H1 (cell line): ENCODE data around the gene MYRIP. TPM values are rescaled to one million over a fixed set of nuclear protein-coding genes. Genes with fewer than 3 reads are reported as not detected.

ENCODE experiments used
- CTCF ChIA-PET: fragments of 300-600 bp; sonication (Branson Sonifier 250); formaldehyde crosslinking; loops from one replicate; lab custom pipeline; 2021; ENCODE audit not compliant: partially characterized antibody; lab: Charles Lee
- POLR2A ChIA-PET: fragments of 300-600 bp; sonication (Branson Sonifier 250); formaldehyde crosslinking; loops from one replicate; lab custom pipeline; 2021; ENCODE audit warnings: inconsistent platforms; ENCODE audit not compliant: partially characterized antibody; lab: Charles Lee
- DNase-seq, 2 experiments: peaks; one replicate each; pipeline versions ENCODE4 v3.0.0 to v3.0.0-alpha.2; 2010 to 2022; ENCODE audit warnings: low spot score in 2 of 2, low read depth in 1 of 2, mixed read lengths in 1 of 2
- FAIRE-seq: peaks from 2 replicates; lab custom pipeline; 2011; peaks lifted over from hg19 to GRCh38; lab: Jason Lieb, UNC
- H2AFZ ChIP-seq: 2 replicates; pipeline ENCODE4 v1.8.1; 2012; ENCODE audit warnings: low read length, inconsistent platforms
- H2AK5ac ChIP-seq: 2 replicates; pipeline ENCODE4 v1.6.1; 2013; ENCODE audit warnings: low read depth, low read length
- H2BK120ac ChIP-seq: replicated peaks from 2 replicates; pipeline ENCODE3; 2013; ENCODE audit warnings: low read depth, low read length, inconsistent platforms
- H2BK12ac ChIP-seq: 2 replicates; pipeline ENCODE4 v1.6.1; 2013; ENCODE audit warnings: low read depth, low read length
- H2BK15ac ChIP-seq: 2 replicates; pipeline ENCODE4 v1.6.1; 2013; ENCODE audit warnings: low read length
- H2BK20ac ChIP-seq: 2 replicates; pipeline ENCODE4 v1.6.1; 2013; ENCODE audit warnings: low read length
- H2BK5ac ChIP-seq: 2 replicates; pipeline ENCODE4 v1.6.1; 2013; ENCODE audit warnings: low read depth, low read length
- H3K14ac ChIP-seq: 2 replicates; pipeline ENCODE4 v1.6.1; 2013; ENCODE audit warnings: inconsistent platforms; ENCODE audit not compliant: insufficient read length
- H3K18ac ChIP-seq: 2 replicates; pipeline ENCODE4 v1.6.1; 2013; ENCODE audit warnings: low read length; ENCODE audit errors: extremely low read depth
- H3K23ac ChIP-seq: 2 replicates; pipeline ENCODE4 v1.6.1; 2013; ENCODE audit warnings: inconsistent platforms; ENCODE audit not compliant: insufficient read length
- H3K23me2 ChIP-seq: 2 replicates; pipeline ENCODE4 v1.6.1; 2013; ENCODE audit warnings: low read depth, low read length
- H3K27ac ChIP-seq: 2 replicates; pipeline ENCODE4 v1.6.1; 2011; ENCODE audit warnings: low read depth, low read length, inconsistent platforms
- H3K27me3 ChIP-seq, 4 experiments: replicated peaks in 1 of 4; 1 replicate in 1 of 4; 2 replicates in 3 of 4; pipeline versions ENCODE4 v1.6.1 to v1.8.1; 2011 to 2013; ENCODE audit warnings: low read length in 3 of 4, mild to moderate bottlenecking in 3 of 4, inconsistent platforms in 2 of 4, mixed read lengths in 2 of 4, moderate library complexity in 1 of 4; ENCODE audit not compliant: control insufficient read depth in 3 of 4, insufficient read depth in 3 of 4; ENCODE audit errors: extremely low read depth in 1 of 4
- H3K36me3 ChIP-seq, 4 experiments: 2 replicates each; pipeline versions ENCODE4 v1.6.1 to v1.8.1; 2011 to 2013; ENCODE audit warnings: mild to moderate bottlenecking in 4 of 4, low read length in 3 of 4, moderate library complexity in 2 of 4, control low read depth in 1 of 4, inconsistent platforms in 1 of 4; ENCODE audit not compliant: insufficient read depth in 4 of 4, control insufficient read depth in 2 of 4
- H3K4ac ChIP-seq: replicated peaks from 2 replicates; pipeline ENCODE3; 2013; ENCODE audit warnings: low read length, low read depth, mixed read lengths, inconsistent platforms; ENCODE audit not compliant: insufficient read length
- H3K4me1 ChIP-seq, 4 experiments: replicated peaks in 1 of 4; 1 replicate in 1 of 4; 2 replicates in 3 of 4; pipeline versions ENCODE4 v1.6.1 to v1.8.1; 2011 to 2013; ENCODE audit warnings: low read length in 3 of 4, inconsistent platforms in 2 of 4, mixed read lengths in 1 of 4; ENCODE audit not compliant: insufficient read depth in 4 of 4, control insufficient read depth in 3 of 4
- H3K4me2 ChIP-seq, 2 experiments: 2 replicates each; pipeline versions ENCODE4 v1.6.1 to v1.8.1; 2011 to 2013; ENCODE audit warnings: low read depth in 2 of 2, low read length in 2 of 2, control low read depth in 1 of 2, inconsistent platforms in 1 of 2, mild to moderate bottlenecking in 1 of 2; ENCODE audit not compliant: insufficient read depth in 1 of 2
- H3K4me3 ChIP-seq, 4 experiments: fragments of 200-600, 300-600 bp in 1 of 4; sonication (generic), shearing (Covaris generic), sonication (Bioruptor Twin) in 1 of 4; 2 replicates each; pipeline versions ENCODE4 v1.5.1 to v1.8.1; 2011 to 2016; ENCODE audit warnings: low read length in 4 of 4, low read depth in 3 of 4, control low read depth in 2 of 4, inconsistent platforms in 2 of 4, mild to moderate bottlenecking in 2 of 4, mixed read lengths in 1 of 4, moderate library complexity in 1 of 4; ENCODE audit not compliant: insufficient read depth in 2 of 4; ENCODE audit errors: extremely low read depth in 1 of 4
- H3K56ac ChIP-seq: replicated peaks from 2 replicates; pipeline ENCODE3; 2013; ENCODE audit warnings: low read depth, mild to moderate bottlenecking, mixed read lengths, low read length, inconsistent platforms; ENCODE audit not compliant: insufficient read length
- H3K79me1 ChIP-seq: 2 replicates; pipeline ENCODE4 v1.6.1; 2013; ENCODE audit warnings: low read depth, low read length, control low read depth
- H3K79me2 ChIP-seq, 2 experiments: 2 replicates each; pipeline versions ENCODE4 v1.6.1 to v1.8.1; 2012 to 2013; ENCODE audit warnings: low read length in 2 of 2, mild to moderate bottlenecking in 2 of 2, inconsistent platforms in 1 of 2; ENCODE audit not compliant: insufficient read depth in 2 of 2, control insufficient read depth in 1 of 2
- H3K9ac ChIP-seq, 4 experiments: replicated peaks in 1 of 4; 1 replicate in 1 of 4; 2 replicates in 3 of 4; pipeline versions ENCODE4 v1.6.1 to v1.8.1; 2011 to 2013; ENCODE audit warnings: low read depth in 3 of 4, low read length in 3 of 4, control low read depth in 2 of 4, mild to moderate bottlenecking in 2 of 4, moderate library complexity in 2 of 4, inconsistent platforms in 1 of 4; ENCODE audit errors: extremely low read depth in 1 of 4
- H3K9me3 ChIP-seq, 2 experiments: 2 replicates each; pipeline versions ENCODE4 v1.6.1 to v1.8.1; 2012 to 2013; ENCODE audit warnings: mild to moderate bottlenecking in 2 of 2, moderate library complexity in 2 of 2, control low read depth in 1 of 2, inconsistent platforms in 1 of 2, low read depth in 1 of 2, low read length in 1 of 2, mixed read lengths in 1 of 2; ENCODE audit not compliant: insufficient read depth in 2 of 2
- H4K20me1 ChIP-seq, 2 experiments: replicated peaks in 1 of 2; 2 replicates each; pipeline versions ENCODE3 to v1.8.1; 2011 to 2013; ENCODE audit warnings: inconsistent platforms in 2 of 2, low read length in 2 of 2, mild to moderate bottlenecking in 1 of 2; ENCODE audit not compliant: insufficient read depth in 2 of 2, control insufficient read depth in 1 of 2
- H4K5ac ChIP-seq: 2 replicates; pipeline ENCODE4 v1.6.1; 2013; ENCODE audit warnings: low read length, low read depth, mixed read lengths, inconsistent platforms; ENCODE audit not compliant: insufficient read length
- H4K8ac ChIP-seq: 2 replicates; pipeline ENCODE4 v1.8.0; 2013; ENCODE audit warnings: mild to moderate bottlenecking, moderate library complexity, low read length, inconsistent platforms; ENCODE audit not compliant: insufficient read depth; ENCODE audit errors: extremely low read depth
- H4K91ac ChIP-seq: replicated peaks from 2 replicates; pipeline ENCODE3; 2013; ENCODE audit warnings: low read length, mixed read lengths, inconsistent platforms; ENCODE audit not compliant: insufficient read length
- CREB1 ChIP-seq: IDR thresholded peaks from 2 replicates; pipeline ENCODE4 v1.6.1; 2012; ENCODE audit warnings: inconsistent platforms
- CTBP2 ChIP-seq: IDR thresholded peaks from 2 replicates; pipeline ENCODE4 v1.7.0; 2011; ENCODE audit warnings: borderline replicate concordance, mild to moderate bottlenecking, moderate library complexity, mixed read lengths, low read length; ENCODE audit not compliant: insufficient read depth, insufficient read length
- PHF8 ChIP-seq: fragments of 200-600 bp; sonication (generic); conservative IDR thresholded peaks from 2 replicates; pipeline ENCODE4 v1.7.1; 2012; ENCODE audit warnings: low read depth, mild to moderate bottlenecking, inconsistent platforms, low read length, moderate library complexity
- POU5F1 ChIP-seq: IDR thresholded peaks from 2 replicates; pipeline ENCODE4 v1.6.1; 2011; ENCODE audit warnings: low read depth, mild to moderate bottlenecking, low read length, moderate library complexity
- SIRT6 ChIP-seq: IDR thresholded peaks from one replicate; pipeline ENCODE4 v1.7.1; 2012; ENCODE audit warnings: low read length, inconsistent platforms
- TBP ChIP-seq: IDR thresholded peaks from 2 replicates; pipeline ENCODE4 v1.6.1; 2011; ENCODE audit warnings: low read depth, low read length, improper control_type of control experiment
- TCF12 ChIP-seq: IDR thresholded peaks from 2 replicates; pipeline ENCODE4 v1.6.1; 2011; ENCODE audit warnings: low read depth, mild to moderate bottlenecking, low read length
- YY1 ChIP-seq: IDR thresholded peaks from 2 replicates; pipeline ENCODE4 v1.6.1; 2011; ENCODE audit warnings: low read depth, mild to moderate bottlenecking, low read length
- WGBS, 2 experiments: shearing (Covaris generic) in 1 of 2; methylation state at CpG; one replicate each; pipeline versions ENCODE4 v1.1.6 to v1.1.7; 2013 to 2015; ENCODE audit warnings: low lambda C conversion rate in 2 of 2, mixed read lengths in 2 of 2, inconsistent platforms in 1 of 2, low coverage in 1 of 2, missing lambda C conversion rate in 1 of 2; ENCODE audit not compliant: insufficient replicate concordance in 2 of 2, insufficient coverage in 1 of 2, insufficient read length in 1 of 2; ENCODE audit errors: extremely low coverage in 1 of 2, missing lambda C conversion rate in 1 of 2; 5-methylcytosine and 5-hydroxymethylcytosine counted together
- polyA plus RNA-seq, 7 experiments: library from polyadenylated mRNA; depleted of rRNA in 3 of 7; stranded (reverse) in 5 of 7; unstranded in 2 of 7; fragments of >200 nt in 5 of 7; fragments of 200-250 nt in 2 of 7; gene quantifications; 1 replicate in 5 of 7; 2 replicates in 1 of 7; 4 replicates in 1 of 7; pipeline versions ENCODE4 v1.2.1 to v1.2.3, GENCODE V29; 2011 to 2013; ENCODE audit warnings: missing spikeins in 2 of 7, mixed read lengths in 2 of 7
- total RNA-seq: library from RNA; stranded (reverse); fragmentation: NEBNext Ultra II Directional; extraction: Animal tissue kit (Norgen Biotek cat#: 25700); gene quantifications from 2 replicates; pipeline ENCODE4 v1.2.1, GENCODE V29; 2021

Gene MYRIP
- total and polyA plus RNA-seq, 2 of the 8 experiments (the other 6 are each of a cell fraction or from before 2014, with no cell fraction given) = 0.54 to 4.3 TPM

DNA sequence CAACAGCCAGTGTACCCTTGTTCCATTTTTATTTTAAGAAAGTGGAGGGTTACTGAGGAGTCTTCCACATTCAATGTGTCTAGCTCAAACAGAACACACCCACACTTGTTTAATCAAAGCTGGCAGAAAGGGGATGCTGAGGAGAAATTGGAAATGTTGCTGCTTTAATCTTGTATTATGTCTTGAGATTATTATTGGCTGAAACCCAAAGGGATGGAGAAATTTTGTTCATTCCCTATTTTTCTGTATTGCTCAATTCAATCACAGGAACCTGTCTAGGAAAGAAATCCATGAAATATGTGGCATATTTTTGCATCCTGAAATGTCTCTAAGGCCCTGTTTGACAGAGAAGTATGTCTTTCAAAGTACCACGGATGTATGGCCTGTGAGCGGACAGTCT, 238.0 kb downstream of the MYRIP start:
- 89% methylated on average over 2 of the region's 2 CpGs; no CpG with 5 or more reads in 1 of the 2 experiments for WGBS, 2 experiments
- Histone ChIP-seq H3K18ac (no peak overlapping the region), H3K9me3 (0 out of 4 replicates have a peak, but pooled peaks cover 0 to 3% of the 10 kb centered on the region in 2 experiments), H4K8ac (no peak overlapping the region), H3K4me3 (no peak overlapping the region), H3K4ac (no peak overlapping the region), H2BK15ac (no peak overlapping the region), H2AFZ (no peak overlapping the region), H3K56ac (no peak overlapping the region), H3K4me1 (peaks cover 0 to 5% (median 1%) of the 10 kb centered on the region in 4 experiments; a peak in 3 of 7 replicates), H3K27ac (no peak overlapping the region), H4K20me1 (no peaks in the 10 kb centered on the region), H2BK12ac (no peak overlapping the region), H2BK20ac (no peak overlapping the region), H4K91ac (no peak overlapping the region), H4K5ac (no peak overlapping the region), H3K79me2 (no peaks in the 10 kb centered on the region), H2BK120ac (no peak overlapping the region), H3K23ac (no peak overlapping the region), H3K14ac (no peak overlapping the region), H3K79me1 (no peaks in the 10 kb centered on the region), H3K9ac (no peak overlapping the region), H3K23me2 (no peaks in the 10 kb centered on the region; the same call in 1 of the 2 replicates), H2AK5ac (no peak overlapping the region), H3K36me3 (no peaks in the 10 kb centered on the region), H3K27me3 (no peaks in the 10 kb centered on the region), H2BK5ac (no peak overlapping the region), H3K4me2 (no peak overlapping the region)
- POLR2A ChIA-PET = no interaction called here
- CTCF ChIA-PET = no interaction called here
- DNase-seq (no peak), FAIRE-seq (no peak)
- TF ChIP-seq SIRT6 (no peak), TBP (no peak), TCF12 (no peak), YY1 (no peak), POU5F1 (no peak), CTBP2 (no peak), CREB1 (no peak), PHF8 (no peak)
